Neural cell (in vitro differentiated cells): ENCODE results near the gene AGBL1.

Source experiments
- EP300 ChIP-seq: fragments of 450-650 bp; conservative IDR thresholded peaks from 2 replicates; pipeline ENCODE4 v1.6.1; 2014; ENCODE audit warnings: antibody characterized with exemption, mild to moderate bottlenecking, moderate library complexity; ENCODE audit not compliant: poor library complexity, severe bottlenecking
- EZH2 ChIP-seq: fragments of 200-600, 300-800 bp; shearing (Covaris generic), sonication (generic); IDR thresholded peaks from 2 replicates; pipeline ENCODE4 v1.6.1; 2014; ENCODE audit warnings: antibody characterized with exemption, low read length, borderline replicate concordance, mild to moderate bottlenecking; ENCODE audit not compliant: insufficient read depth, poor library complexity, severe bottlenecking
- MXI1 ChIP-seq: fragments of 450-650 bp; conservative IDR thresholded peaks from 2 replicates; pipeline ENCODE4 v1.6.1; 2014; ENCODE audit warnings: antibody characterized with exemption, mild to moderate bottlenecking; ENCODE audit not compliant: poor library complexity, severe bottlenecking
- POLR2AphosphoS5 ChIP-seq: IDR thresholded peaks from 2 replicates; pipeline ENCODE4 v1.6.1; 2012
- RAD21 ChIP-seq: fragments of 450-650 bp; conservative IDR thresholded peaks from 2 replicates; pipeline ENCODE4 v1.6.1; 2014; ENCODE audit warnings: antibody characterized with exemption, mild to moderate bottlenecking, moderate library complexity
- SMC3 ChIP-seq: fragments of 450-650 bp; conservative IDR thresholded peaks from 2 replicates; pipeline ENCODE4 v1.6.1; 2014; ENCODE audit warnings: antibody characterized with exemption, mild to moderate bottlenecking, moderate library complexity; ENCODE audit not compliant: poor library complexity
- TAF1 ChIP-seq: IDR thresholded peaks from 2 replicates; pipeline ENCODE4 v1.6.1; 2012; ENCODE audit warnings: low read depth
- TF ChIP-seq, protein P1 (sequence below): fragments of 450-650 bp; IDR thresholded peaks from 2 replicates; pipeline ENCODE4 v1.5.1; 2014; ENCODE audit warnings: antibody characterized with exemption, mild to moderate bottlenecking, moderate library complexity; ENCODE audit not compliant: poor library complexity, severe bottlenecking
- TF ChIP-seq, protein P2 (sequence below): IDR thresholded peaks from 2 replicates; pipeline ENCODE4 v1.6.1; 2012; ENCODE audit warnings: borderline replicate concordance

DNA sequence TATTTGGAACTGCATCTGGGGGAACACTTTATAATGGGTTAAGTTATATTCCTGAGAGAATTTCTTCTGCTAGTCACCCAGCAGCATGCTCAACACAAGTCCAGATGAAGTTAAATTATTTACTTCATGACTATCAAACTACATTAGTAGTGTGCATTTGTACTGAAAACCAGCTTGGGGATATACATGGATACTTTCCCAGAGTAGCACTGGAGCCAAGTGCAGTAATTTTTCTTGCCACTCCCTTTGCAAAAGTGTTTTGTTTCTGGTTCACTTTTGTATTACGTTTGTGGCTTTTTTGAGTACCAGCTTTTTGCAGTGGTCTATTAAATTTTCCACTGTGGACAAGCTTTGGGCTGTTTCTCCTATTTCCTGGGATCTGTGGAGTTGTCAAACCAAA, 243.0 kb downstream of the AGBL1 start:
- TF ChIP-seq, protein P1, sequence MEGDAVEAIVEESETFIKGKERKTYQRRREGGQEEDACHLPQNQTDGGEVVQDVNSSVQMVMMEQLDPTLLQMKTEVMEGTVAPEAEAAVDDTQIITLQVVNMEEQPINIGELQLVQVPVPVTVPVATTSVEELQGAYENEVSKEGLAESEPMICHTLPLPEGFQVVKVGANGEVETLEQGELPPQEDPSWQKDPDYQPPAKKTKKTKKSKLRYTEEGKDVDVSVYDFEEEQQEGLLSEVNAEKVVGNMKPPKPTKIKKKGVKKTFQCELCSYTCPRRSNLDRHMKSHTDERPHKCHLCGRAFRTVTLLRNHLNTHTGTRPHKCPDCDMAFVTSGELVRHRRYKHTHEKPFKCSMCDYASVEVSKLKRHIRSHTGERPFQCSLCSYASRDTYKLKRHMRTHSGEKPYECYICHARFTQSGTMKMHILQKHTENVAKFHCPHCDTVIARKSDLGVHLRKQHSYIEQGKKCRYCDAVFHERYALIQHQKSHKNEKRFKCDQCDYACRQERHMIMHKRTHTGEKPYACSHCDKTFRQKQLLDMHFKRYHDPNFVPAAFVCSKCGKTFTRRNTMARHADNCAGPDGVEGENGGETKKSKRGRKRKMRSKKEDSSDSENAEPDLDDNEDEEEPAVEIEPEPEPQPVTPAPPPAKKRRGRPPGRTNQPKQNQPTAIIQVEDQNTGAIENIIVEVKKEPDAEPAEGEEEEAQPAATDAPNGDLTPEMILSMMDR: no peak
- TF ChIP-seq TAF1 (no peak), RAD21 (no peak), SMC3 (no peak), EZH2 (no peak), POLR2AphosphoS5 (no peak), EP300 (no peak), MXI1 (no peak)
- TF ChIP-seq, protein P2, sequence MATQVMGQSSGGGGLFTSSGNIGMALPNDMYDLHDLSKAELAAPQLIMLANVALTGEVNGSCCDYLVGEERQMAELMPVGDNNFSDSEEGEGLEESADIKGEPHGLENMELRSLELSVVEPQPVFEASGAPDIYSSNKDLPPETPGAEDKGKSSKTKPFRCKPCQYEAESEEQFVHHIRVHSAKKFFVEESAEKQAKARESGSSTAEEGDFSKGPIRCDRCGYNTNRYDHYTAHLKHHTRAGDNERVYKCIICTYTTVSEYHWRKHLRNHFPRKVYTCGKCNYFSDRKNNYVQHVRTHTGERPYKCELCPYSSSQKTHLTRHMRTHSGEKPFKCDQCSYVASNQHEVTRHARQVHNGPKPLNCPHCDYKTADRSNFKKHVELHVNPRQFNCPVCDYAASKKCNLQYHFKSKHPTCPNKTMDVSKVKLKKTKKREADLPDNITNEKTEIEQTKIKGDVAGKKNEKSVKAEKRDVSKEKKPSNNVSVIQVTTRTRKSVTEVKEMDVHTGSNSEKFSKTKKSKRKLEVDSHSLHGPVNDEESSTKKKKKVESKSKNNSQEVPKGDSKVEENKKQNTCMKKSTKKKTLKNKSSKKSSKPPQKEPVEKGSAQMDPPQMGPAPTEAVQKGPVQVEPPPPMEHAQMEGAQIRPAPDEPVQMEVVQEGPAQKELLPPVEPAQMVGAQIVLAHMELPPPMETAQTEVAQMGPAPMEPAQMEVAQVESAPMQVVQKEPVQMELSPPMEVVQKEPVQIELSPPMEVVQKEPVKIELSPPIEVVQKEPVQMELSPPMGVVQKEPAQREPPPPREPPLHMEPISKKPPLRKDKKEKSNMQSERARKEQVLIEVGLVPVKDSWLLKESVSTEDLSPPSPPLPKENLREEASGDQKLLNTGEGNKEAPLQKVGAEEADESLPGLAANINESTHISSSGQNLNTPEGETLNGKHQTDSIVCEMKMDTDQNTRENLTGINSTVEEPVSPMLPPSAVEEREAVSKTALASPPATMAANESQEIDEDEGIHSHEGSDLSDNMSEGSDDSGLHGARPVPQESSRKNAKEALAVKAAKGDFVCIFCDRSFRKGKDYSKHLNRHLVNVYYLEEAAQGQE: no peak
